ENCODE results near the gene EDAR.

The EDAR gene

DNA sequence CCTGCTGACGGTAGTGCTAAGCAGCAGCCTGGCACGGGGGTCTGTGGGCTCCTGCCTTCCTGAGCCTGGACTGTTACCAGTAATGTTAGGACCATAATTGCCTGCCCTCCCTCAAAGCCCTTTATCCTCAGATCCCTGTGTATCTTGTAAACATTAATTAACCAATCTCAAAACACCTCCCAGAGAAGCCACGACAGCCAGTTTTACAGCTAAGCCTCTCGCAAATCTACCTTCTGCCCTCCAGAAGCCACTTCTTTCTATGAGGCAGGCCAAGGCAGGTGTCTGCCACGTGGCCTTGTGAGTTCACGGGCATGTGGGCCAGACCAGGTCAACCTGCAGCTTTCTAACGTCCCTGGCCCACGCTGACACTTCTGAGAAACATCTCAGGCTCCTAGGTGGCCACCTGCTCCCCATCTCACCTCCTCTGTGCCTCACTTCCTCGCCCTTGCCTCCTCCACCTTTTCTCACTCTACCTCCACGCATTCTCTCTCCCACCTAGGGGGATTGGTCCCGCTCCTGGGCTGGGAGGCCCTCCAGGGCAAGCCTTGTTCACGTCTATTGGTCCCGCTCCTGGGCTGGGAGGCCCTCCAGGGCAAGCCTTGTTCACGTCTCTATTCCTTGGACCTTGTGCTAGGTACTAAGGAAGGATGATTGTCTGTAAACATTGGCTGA lies 64.3 kb downstream of the EDAR start:
- TF ChIP-seq, protein P1, sequence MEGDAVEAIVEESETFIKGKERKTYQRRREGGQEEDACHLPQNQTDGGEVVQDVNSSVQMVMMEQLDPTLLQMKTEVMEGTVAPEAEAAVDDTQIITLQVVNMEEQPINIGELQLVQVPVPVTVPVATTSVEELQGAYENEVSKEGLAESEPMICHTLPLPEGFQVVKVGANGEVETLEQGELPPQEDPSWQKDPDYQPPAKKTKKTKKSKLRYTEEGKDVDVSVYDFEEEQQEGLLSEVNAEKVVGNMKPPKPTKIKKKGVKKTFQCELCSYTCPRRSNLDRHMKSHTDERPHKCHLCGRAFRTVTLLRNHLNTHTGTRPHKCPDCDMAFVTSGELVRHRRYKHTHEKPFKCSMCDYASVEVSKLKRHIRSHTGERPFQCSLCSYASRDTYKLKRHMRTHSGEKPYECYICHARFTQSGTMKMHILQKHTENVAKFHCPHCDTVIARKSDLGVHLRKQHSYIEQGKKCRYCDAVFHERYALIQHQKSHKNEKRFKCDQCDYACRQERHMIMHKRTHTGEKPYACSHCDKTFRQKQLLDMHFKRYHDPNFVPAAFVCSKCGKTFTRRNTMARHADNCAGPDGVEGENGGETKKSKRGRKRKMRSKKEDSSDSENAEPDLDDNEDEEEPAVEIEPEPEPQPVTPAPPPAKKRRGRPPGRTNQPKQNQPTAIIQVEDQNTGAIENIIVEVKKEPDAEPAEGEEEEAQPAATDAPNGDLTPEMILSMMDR (IDR thresholded peaks at IDR 0.05) = no peak
- no peak for TF ChIP-seq ZFX (IDR thresholded peaks at IDR 0.05; ENCODE audit: borderline replicate concordance)
- no peak overlapping the region for H3K27ac ChIP-seq

DNA sequence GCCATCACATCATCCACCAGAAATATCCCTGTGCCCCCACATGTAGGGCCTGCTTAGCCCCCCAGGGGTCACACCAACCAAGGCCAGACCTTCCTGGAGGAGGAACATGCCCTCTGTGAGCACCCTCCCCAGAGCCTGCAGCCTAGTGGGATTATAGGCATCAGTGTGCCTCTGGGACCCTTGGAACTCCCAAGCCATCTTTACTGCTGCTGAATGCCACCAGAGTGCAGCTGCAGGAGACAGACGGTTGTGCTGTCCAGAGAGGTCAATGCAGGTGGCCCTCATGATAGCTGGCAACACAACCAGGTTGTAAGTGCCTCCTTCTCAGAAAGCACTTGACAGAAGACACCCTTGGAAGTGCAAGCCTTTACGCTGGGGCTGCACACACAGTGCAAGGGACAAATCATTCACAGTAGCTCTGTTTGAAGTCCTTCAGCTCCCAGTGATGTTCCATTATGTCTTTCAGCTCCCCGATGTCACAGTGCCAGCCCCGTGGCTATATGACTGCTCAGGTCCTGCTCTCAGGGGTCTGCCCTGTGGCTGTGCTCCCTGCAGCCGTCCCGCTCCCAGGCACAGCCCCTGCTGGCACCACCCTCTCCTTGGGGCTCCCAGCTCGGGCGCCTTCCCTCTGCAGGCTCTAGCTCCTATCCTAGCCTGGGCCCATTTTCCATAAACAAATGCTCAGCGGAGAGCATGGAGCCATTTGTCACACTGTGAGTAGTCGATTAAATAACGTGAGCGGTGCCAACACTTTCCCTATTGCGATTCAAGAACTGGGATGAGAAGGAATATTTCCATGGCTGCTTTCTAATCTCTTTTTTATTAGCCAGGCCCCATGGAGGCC lies 65.1 kb downstream of the EDAR start:
- H3K27ac ChIP-seq = no peak overlapping the region
- TF ChIP-seq ZFX (IDR thresholded peaks at IDR 0.05; ENCODE audit: borderline replicate concordance) = no peak
- TF ChIP-seq, protein P1 (IDR thresholded peaks at IDR 0.05) = no peak

DNA sequence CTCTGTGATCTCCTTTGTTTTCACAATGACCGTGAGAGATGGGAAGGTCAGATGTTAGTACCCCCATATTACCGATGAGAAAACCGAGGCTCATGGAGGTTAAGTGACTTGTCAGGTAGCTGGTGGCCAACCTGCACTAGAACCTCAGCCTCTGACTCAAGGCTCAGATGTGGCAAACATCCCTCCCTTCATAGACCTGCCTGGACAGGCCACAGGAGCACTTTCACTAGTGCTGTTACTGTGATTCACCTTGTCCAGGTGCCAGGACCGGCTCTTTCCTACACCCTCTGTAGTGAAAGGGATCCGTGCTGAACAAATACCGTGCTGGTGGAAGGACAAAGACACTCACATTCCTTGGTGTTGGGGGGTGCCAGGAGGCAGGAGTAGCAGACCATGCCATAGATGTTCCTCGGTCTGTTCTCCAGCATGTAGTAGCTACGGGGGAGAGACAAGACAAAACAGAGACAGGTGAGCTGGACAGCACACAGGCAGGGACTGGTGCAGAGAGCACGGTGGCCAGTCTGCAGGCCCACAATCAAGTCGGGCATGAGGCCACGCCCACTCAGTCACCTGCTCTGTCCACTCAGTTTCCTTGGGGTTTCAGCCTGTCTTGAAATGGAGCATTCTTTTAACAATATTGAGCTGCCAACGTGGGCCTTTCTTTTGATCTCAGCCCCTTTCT lies 65.9 kb downstream of the EDAR start:
- TF ChIP-seq, protein P1 (IDR thresholded peaks at IDR 0.05) = no peak
- no peak for TF ChIP-seq ZFX (IDR thresholded peaks at IDR 0.05; ENCODE audit: borderline replicate concordance)
- H3K27ac ChIP-seq = no peak overlapping the region

DNA sequence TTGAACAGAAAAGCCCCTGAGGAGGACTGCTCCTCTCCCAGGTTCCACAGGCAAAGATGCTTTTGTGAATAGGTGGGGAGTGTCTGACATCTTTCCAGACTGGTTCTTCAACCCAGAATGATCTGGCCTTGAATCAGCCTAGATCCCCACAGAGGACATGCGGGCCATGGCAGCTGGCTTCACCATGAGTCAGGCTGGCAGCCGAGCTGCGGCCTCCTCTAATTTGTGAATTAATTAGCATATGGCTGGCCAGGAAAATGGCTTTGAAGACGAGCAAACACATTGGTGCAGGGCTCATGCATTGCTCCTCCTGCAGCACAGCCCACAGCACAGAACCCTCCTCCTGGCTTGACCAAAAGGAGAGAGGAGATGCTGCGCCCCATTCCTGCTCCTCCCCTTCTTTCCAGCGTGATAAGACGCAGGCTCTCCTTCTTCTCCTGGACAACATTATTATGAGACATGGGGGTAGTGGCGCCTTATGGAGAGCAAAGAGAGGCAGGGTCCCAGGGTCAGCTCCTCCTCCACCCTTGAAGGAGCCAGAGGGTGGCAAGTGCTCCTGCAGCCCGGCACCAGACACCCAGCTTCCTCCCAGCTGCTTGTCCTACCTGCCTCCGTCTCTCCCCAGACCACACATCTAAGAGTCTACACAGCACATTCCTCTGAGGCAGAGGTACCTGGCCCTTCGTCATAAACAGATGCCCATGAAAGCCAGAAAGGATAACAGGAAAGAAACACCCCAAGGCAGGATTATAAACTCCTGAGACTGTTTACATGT lies 66.7 kb downstream of the EDAR start:
- TF ChIP-seq ZFX (IDR thresholded peaks at IDR 0.05; ENCODE audit: borderline replicate concordance) = no peak
- TF ChIP-seq, protein P1 (IDR thresholded peaks at IDR 0.05) = no peak
- no peak overlapping the region for H3K27ac ChIP-seq

DNA sequence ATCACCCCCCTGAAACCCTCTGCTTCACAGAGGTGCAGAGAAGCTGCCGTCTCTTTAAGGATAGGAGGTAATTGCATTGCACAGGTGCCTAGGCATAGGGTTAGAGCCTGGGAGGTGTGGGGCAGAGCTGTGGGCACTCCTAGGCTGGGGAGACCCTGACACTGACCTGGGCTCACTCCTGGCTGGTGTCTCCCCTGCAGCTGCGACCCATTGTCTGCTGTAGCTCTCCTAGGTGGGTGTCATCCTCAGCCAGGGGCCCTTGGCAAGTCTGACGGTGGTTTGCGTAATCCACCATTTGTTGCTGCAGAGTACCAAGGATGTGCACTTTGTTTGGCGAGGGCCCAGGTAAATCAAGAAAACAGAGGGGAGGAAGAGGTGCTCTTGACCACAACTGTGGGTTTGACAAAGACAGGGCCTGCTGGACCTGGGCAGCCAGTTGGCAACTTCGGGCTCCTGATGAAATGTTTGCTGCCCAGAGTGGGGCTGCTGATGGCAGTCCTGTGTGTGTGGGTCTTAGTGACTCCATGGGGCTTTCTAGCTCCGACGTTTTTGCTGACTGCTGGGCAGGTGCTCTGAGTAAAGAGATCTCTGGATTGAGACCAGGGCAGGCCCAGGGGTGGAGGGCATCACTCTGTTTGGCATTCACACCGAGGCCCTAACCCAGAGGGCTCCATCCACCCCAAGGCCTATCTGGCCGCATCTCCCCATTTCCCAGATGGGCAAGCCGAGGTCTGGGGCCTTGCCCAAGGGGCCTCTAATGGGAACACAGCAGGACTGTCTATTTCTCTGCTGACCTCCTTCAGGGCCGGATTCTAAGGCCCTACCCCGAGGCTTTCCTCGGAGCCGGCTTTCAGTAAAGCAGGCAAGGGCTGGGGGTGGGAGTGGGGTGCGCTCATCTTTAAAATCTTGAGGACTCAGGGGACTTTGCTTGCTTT lies 67.7 kb downstream of the EDAR start:
- no peak overlapping the region for H3K27ac ChIP-seq

More for the DNA sequence above, 67.7 kb downstream of the EDAR start:
- TF ChIP-seq, protein P1 (IDR thresholded peaks at IDR 0.05) = no peak
- no peak for TF ChIP-seq ZFX (IDR thresholded peaks at IDR 0.05; ENCODE audit: borderline replicate concordance)

All from 22Rv1 (cell line).